IMR-90 (cell line): ENCODE data around the gene PROX2. TPM values are rescaled to one million over a fixed set of nuclear protein-coding genes. Genes with fewer than 3 reads are reported as not detected.

ENCODE experiments used
- ATAC-seq: fragments of 200-7000 bp; cut with Tn5 transposase; 2 replicates; pipeline ENCODE4 v1.9.1; 2020; ENCODE audit warnings: low read depth, mild to moderate bottlenecking, moderate library complexity
- BruUV-seq: library from RNA; stranded (reverse); fragments of 400-500 nt; replicated peaks from 2 replicates; lab custom pipeline; 2021; lab: Mats Ljungman, UMichigan
- CTCF ChIA-PET: fragments of 300-600 bp; formaldehyde crosslinking; extraction: SDS; loops from one replicate; lab custom pipeline; 2021; ENCODE audit warnings: antibody characterized with exemption; lab: Yijun Ruan, JAX
- POLR2A ChIA-PET: fragments of 300-600 bp; sonication (Branson Sonifier 250); formaldehyde crosslinking; loops from one replicate; lab custom pipeline; 2022; ENCODE audit warnings: antibody characterized with exemption; ENCODE audit not compliant: unreplicated experiment; lab: Charles Lee
- DNase-seq: peaks from one replicate; pipeline ENCODE4 v3.0.0; 2013
- H2AFZ ChIP-seq: replicated peaks from 2 replicates; pipeline ENCODE3; 2013; ENCODE audit warnings: low read length, mild to moderate bottlenecking; ENCODE audit not compliant: poor library complexity
- H2AK5ac ChIP-seq: 2 replicates; pipeline ENCODE4 v1.6.1; 2013; ENCODE audit warnings: low read depth, low read length, inconsistent platforms
- H2AK9ac ChIP-seq: replicated peaks from 2 replicates; pipeline ENCODE3; 2013; ENCODE audit warnings: mild to moderate bottlenecking, low read depth, low read length, moderate library complexity; ENCODE audit not compliant: poor library complexity
- H2BK120ac ChIP-seq: 2 replicates; pipeline ENCODE4 v1.6.1; 2013; ENCODE audit warnings: low read depth, low read length, inconsistent platforms
- H2BK15ac ChIP-seq: 3 replicates; pipeline ENCODE4 v1.6.1; 2013; ENCODE audit warnings: low read depth, low read length, inconsistent platforms
- H2BK20ac ChIP-seq: 2 replicates; pipeline ENCODE4 v1.6.1; 2013; ENCODE audit warnings: low read depth, mild to moderate bottlenecking, inconsistent platforms, low read length, moderate library complexity
- H2BK5ac ChIP-seq: 2 replicates; pipeline ENCODE4 v1.6.1; 2013; ENCODE audit warnings: mild to moderate bottlenecking, low read depth, low read length, inconsistent platforms; ENCODE audit not compliant: poor library complexity, severe bottlenecking
- H3K14ac ChIP-seq: replicated peaks from 2 replicates; pipeline ENCODE4 v1.6.1; 2013; ENCODE audit warnings: low read depth, low read length, inconsistent platforms
- H3K18ac ChIP-seq: 2 replicates; pipeline ENCODE4 v1.6.1; 2013; ENCODE audit warnings: low read depth, low read length, control low read depth
- H3K23ac ChIP-seq: 2 replicates; pipeline ENCODE4 v1.6.1; 2013; ENCODE audit warnings: low read depth, low read length, inconsistent platforms
- H3K27ac ChIP-seq: 2 replicates; pipeline ENCODE4 v1.5.1; 2013; ENCODE audit warnings: mild to moderate bottlenecking, control low read depth, low read length; ENCODE audit not compliant: insufficient read depth
- H3K27me3 ChIP-seq: 2 replicates; pipeline ENCODE4 v1.6.1; 2013; ENCODE audit warnings: low read length; ENCODE audit not compliant: control insufficient read depth, insufficient read depth
- H3K36me3 ChIP-seq: 2 replicates; pipeline ENCODE4 v1.6.1; 2013; ENCODE audit warnings: low read length, mixed read lengths; ENCODE audit not compliant: control insufficient read depth, insufficient read depth
- H3K4ac ChIP-seq: 2 replicates; pipeline ENCODE4 v1.6.1; 2013; ENCODE audit warnings: low read depth, low read length, inconsistent platforms
- H3K4me1 ChIP-seq: 2 replicates; pipeline ENCODE4 v1.6.1; 2013; ENCODE audit warnings: low read length, mixed read lengths; ENCODE audit not compliant: control insufficient read depth, insufficient read depth
- H3K4me2 ChIP-seq: 2 replicates; pipeline ENCODE4 v1.6.1; 2013; ENCODE audit warnings: low read depth, mild to moderate bottlenecking, control low read depth, low read length, moderate library complexity
- H3K4me3 ChIP-seq: 2 replicates; pipeline ENCODE4 v1.5.1; 2013; ENCODE audit warnings: low read depth, mild to moderate bottlenecking, control low read depth, low read length, moderate library complexity; ENCODE audit not compliant: insufficient read depth
- H3K56ac ChIP-seq: 2 replicates; pipeline ENCODE4 v1.6.1; 2013; ENCODE audit warnings: low read length, inconsistent platforms; ENCODE audit not compliant: insufficient read depth; ENCODE audit errors: extremely low read depth
- H3K79me1 ChIP-seq, 2 experiments: 2 replicates each; pipeline ENCODE4 v1.6.1; 2013; ENCODE audit warnings: low read length in 2 of 2, inconsistent platforms in 1 of 2, low read depth in 1 of 2
- H3K9ac ChIP-seq: 2 replicates; pipeline ENCODE4 v1.6.1; 2013; ENCODE audit warnings: low read depth, low read length, control low read depth
- H3K9me1 ChIP-seq: 2 replicates; pipeline ENCODE4 v1.6.1; 2013; ENCODE audit warnings: low read length, inconsistent platforms; ENCODE audit not compliant: insufficient read depth
- H3K9me3 ChIP-seq: 2 replicates; pipeline ENCODE4 v1.6.1; 2013; ENCODE audit warnings: low read length; ENCODE audit not compliant: control insufficient read depth, insufficient read depth
- H4K20me1 ChIP-seq: 2 replicates; pipeline ENCODE4 v1.6.1; 2013; ENCODE audit warnings: low read length, inconsistent platforms; ENCODE audit not compliant: insufficient read depth
- H4K5ac ChIP-seq: 2 replicates; pipeline ENCODE4 v1.6.1; 2013; ENCODE audit warnings: mild to moderate bottlenecking, low read depth, low read length, control low read depth
- H4K8ac ChIP-seq, 2 experiments: 2 replicates each; pipeline ENCODE4 v1.6.1; 2013; ENCODE audit warnings: low read depth in 2 of 2, low read length in 2 of 2, control low read depth in 1 of 2, inconsistent platforms in 1 of 2
- H4K91ac ChIP-seq: 2 replicates; pipeline ENCODE4 v1.6.1; 2013; ENCODE audit warnings: low read depth, low read length, inconsistent platforms; ENCODE audit not compliant: insufficient read depth
- CEBPB ChIP-seq: IDR thresholded peaks from 2 replicates; pipeline ENCODE4 v1.6.1; 2012; ENCODE audit warnings: low read depth, low read length, improper control_type of control experiment
- CHD1 ChIP-seq: IDR thresholded peaks from 2 replicates; pipeline ENCODE4 v1.6.1; 2012; ENCODE audit warnings: low read depth, low read length, improper control_type of control experiment
- MXI1 ChIP-seq: IDR thresholded peaks from 2 replicates; pipeline ENCODE4 v1.6.1; 2012; ENCODE audit warnings: low read depth, mild to moderate bottlenecking, low read length, moderate library complexity, borderline replicate concordance
- RCOR1 ChIP-seq: IDR thresholded peaks from 2 replicates; pipeline ENCODE4 v1.6.1; 2012; ENCODE audit warnings: mild to moderate bottlenecking, low read length, improper control_type of control experiment; ENCODE audit not compliant: insufficient replicate concordance
- RFX5 ChIP-seq: IDR thresholded peaks from 2 replicates; pipeline ENCODE4 v1.8.0; 2012; ENCODE audit warnings: low read depth, mild to moderate bottlenecking, low read length, moderate library complexity
- WGBS, 2 experiments: methylation state at CpG; one replicate each; pipeline versions ENCODE4 v1.1.5 to v1.1.7; 2013; ENCODE audit warnings: missing lambda C conversion rate in 2 of 2; ENCODE audit not compliant: insufficient read length in 1 of 2; ENCODE audit errors: extremely low coverage in 2 of 2; 5-methylcytosine and 5-hydroxymethylcytosine counted together
- dilution Hi-C: fragments of 300-500 bp; cut with HindIII; formaldehyde crosslinking; loops from one replicate; pipeline ENCODE4 v1.14.3; 2018; ENCODE audit warnings: low sequenced_read_pairs; ENCODE audit not compliant: unreplicated experiment
- in situ Hi-C: fragments of 300-500 bp; cut with MboI; formaldehyde crosslinking; loops from 3 replicates; pipeline ENCODE4 v1.14.3; 2019; ENCODE audit warnings: low sequenced_read_pairs, inconsistent platforms, mixed read lengths
- intact Hi-C: fragments of 100-400 bp; cut with micrococcal nuclease; formaldehyde crosslinking; loops from 2 replicates; pipeline ENCODE4 v1.10.0; 2022
- polyA plus RNA-seq, 3 experiments: library from polyadenylated mRNA; depleted of rRNA; stranded (reverse); fragments of >200 nt; gene quantifications; 2 replicates each; pipeline ENCODE4 v1.2.3, GENCODE V29; 2012; ENCODE audit warnings: low replicate concordance in 1 of 3
- total RNA-seq: library from RNA; depleted of rRNA; stranded (reverse); fragments of >200 nt; gene quantifications from 2 replicates; pipeline ENCODE4 v1.2.3, GENCODE V29; 2012
- TF ChIP-seq, protein P1 (sequence below): fragments of 150-350 bp; IDR thresholded peaks from 2 replicates; pipeline ENCODE4 v1.6.1; 2017; ENCODE audit warnings: mild to moderate bottlenecking, antibody characterized with exemption, low read length, low read depth
- TF ChIP-seq, protein P2 (sequence below): fragments of 150-350 bp; IDR thresholded peaks from 2 replicates; pipeline ENCODE4 v1.6.1; 2016; ENCODE audit warnings: low read depth, mild to moderate bottlenecking, low read length, moderate library complexity, borderline replicate concordance

PROX2 gene
- total and polyA plus RNA-seq, 2 of the 4 experiments (the other 2 are of a cell fraction) = not detected

DNA sequence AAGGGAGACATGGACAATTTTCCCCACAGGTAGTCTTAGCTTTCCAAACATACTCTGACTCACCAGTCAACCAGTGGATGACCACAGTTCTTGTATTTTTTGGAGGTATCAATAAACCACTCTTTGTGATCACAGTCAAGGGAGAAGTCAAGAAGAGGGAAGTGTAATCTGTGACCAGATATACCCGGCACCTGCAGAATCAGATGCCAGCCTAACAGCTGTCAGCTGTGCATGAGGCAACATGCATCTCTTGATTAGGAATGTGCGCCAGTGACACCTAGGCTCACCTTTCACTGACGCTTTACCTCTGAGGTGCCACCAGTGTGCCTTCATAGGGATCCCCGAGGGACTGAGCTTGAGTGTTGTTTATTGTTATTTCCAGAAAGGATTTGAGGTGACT lies 20.0 kb downstream of the PROX2 start:
- dilution Hi-C loops = no loop called here
- POLR2A ChIA-PET = no interaction called here
- no peak overlapping the region for H3K23ac ChIP-seq

More for the DNA sequence above, 20.0 kb downstream of the PROX2 start:
- Histone ChIP-seq H2BK15ac (no peak overlapping the region), H4K20me1 (peaks cover 3% of the 10 kb centered on the region; the same call in 1 of the 2 replicates), H4K91ac (no peak overlapping the region), H2AK9ac (no peak overlapping the region), H3K56ac (no peak overlapping the region), H4K5ac (no peak overlapping the region), H4K8ac (no peak overlapping the region), H3K18ac (no peak overlapping the region), H3K4me2 (no peak overlapping the region), H3K27ac (no peak overlapping the region), H2AK5ac (no peak overlapping the region), H3K4me3 (no peak overlapping the region), H2AFZ (no peak overlapping the region), H2BK20ac (no peak overlapping the region), H3K27me3 (no peaks in the 10 kb centered on the region), H3K9me1 (peaks cover 15% of the 10 kb centered on the region), H3K4ac (no peak overlapping the region), H2BK120ac (no peak overlapping the region), H3K4me1 (peaks cover 23% of the 10 kb centered on the region), H3K9me3 (no peaks in the 10 kb centered on the region), H3K36me3 (no peaks in the 10 kb centered on the region), H3K9ac (no peak overlapping the region), H3K79me1 (peaks cover 0 to 4% of the 10 kb centered on the region in 2 experiments; a peak in 1 of 4 replicates), H2BK5ac (no peak overlapping the region), H3K14ac (no peak overlapping the region)
- no peak for TF ChIP-seq RCOR1
- TF ChIP-seq MXI1 = no peak
- no peak for TF ChIP-seq CEBPB
- TF ChIP-seq, protein P1, sequence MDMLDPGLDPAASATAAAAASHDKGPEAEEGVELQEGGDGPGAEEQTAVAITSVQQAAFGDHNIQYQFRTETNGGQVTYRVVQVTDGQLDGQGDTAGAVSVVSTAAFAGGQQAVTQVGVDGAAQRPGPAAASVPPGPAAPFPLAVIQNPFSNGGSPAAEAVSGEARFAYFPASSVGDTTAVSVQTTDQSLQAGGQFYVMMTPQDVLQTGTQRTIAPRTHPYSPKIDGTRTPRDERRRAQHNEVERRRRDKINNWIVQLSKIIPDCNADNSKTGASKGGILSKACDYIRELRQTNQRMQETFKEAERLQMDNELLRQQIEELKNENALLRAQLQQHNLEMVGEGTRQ = no peak
- TF ChIP-seq CHD1 = no peak
- TF ChIP-seq, protein P2, sequence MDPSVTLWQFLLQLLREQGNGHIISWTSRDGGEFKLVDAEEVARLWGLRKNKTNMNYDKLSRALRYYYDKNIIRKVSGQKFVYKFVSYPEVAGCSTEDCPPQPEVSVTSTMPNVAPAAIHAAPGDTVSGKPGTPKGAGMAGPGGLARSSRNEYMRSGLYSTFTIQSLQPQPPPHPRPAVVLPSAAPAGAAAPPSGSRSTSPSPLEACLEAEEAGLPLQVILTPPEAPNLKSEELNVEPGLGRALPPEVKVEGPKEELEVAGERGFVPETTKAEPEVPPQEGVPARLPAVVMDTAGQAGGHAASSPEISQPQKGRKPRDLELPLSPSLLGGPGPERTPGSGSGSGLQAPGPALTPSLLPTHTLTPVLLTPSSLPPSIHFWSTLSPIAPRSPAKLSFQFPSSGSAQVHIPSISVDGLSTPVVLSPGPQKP = no peak
- TF ChIP-seq RFX5 = no peak
- in situ Hi-C loops = no loop called here
- intact Hi-C loops = no loop called here
- WGBS, 2 experiments = 33% methylated on average over 1 of the region's 4 CpGs; no CpG with 5 or more reads in 1 of the 2 experiments
- BruUV-seq = no TSS peak
- no peak for ATAC-seq
- no peak for DNase-seq
- CTCF ChIA-PET = no interaction called here
